Lung microvascular endothelial cell (primary cell): ENCODE results near the gene NKX1-1. TPM values are rescaled to one million over a fixed set of nuclear protein-coding genes. Genes with fewer than 3 reads are reported as not detected.

Experiments
- DNase-seq, 2 donors: peaks; one replicate each; pipeline versions ENCODE4 v3.0.0 to v3.0.0-alpha.2; 2010; ENCODE audit warnings: low read depth in 2 of 2
- total RNA-seq: library from RNA; depleted of rRNA; stranded (reverse); fragments of >200 nt; gene quantifications from 2 replicates; pipeline ENCODE4 v1.2.1, GENCODE V29; 2014

Gene NKX1-1
- total RNA-seq, 1 donor from 2014 or later: not detected

DNA sequence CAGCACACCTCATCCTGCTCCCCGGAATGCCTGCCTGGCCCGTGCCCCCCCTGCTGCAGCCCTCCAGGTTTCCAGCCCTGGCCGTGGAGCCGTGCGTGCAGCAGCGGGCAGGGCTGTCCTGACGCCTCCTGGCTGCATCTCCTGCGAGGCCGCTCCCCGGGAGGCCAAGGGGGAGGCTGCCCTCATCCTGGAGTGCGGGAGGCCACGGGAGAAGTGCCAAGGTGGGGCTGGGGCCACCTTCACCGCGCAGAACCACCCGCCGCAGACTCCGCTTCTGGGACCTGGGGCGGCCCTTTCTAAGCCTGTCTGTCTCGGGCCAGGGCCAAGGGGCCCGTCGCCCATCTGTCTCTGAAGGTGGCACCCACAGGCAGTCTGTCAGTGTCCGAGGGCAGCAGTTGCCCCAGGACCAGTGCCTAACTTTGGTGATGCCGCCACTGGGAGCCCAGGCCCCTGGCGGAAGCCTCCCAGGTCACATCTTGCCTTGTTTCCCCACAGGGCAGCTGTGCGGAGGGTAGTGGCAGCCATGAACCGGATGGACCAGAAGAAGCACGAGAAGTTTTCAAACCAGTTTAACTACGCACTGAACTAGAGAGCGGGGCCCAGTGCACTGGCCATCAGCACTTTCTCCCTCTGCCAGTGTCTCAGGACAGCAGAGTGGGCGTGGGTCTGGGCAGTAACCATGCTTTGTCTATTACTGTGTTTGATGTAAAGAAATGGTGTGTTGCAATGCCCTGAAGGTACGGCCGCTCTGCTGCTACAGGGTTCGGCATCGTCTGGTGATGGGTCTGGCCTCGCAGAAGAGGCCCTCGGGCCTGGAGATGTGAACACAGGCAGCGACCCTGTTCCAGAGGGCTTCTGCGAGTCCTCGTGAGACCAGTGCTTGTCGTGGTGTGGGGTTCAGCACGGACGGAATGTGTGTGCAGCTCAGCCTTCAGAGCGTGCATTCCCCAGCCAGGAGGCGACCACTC, 20.6 kb downstream of the NKX1-1 start:
- DNase-seq: no peak

DNA sequence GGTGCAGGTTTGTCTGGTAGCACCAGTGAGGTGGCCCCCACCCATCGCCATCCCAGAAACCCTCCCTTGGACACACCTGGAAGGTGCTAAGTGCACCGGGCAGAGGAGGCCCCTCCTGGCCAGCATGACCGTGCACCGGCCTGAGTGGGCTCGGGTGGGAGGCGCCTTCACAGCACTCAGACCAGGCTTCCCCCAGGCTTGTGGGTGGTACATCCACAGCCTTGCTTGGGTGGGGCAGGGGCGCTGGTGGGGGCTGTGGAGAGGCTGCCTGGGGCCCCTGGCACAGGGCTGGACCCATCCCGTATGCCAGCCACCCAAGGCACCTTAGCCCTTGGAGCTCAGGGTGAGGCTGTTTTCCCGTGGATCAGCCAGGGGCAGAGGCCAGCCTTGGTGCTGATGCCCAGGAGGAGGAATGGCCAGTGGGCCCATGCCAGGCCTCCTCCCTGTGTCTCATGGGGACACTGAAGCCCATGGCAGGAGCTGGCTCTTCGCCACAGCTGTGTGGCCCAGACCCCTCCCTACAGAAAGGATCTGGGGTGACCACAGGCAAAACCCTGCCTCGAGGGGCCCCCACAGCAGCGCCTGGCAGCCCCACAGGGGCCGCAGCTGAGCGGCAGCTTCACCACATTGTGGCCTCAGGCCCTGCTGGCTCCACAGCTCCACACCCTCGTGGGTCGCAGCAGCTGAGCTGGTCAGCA, 21.4 kb downstream of the NKX1-1 start:
- no peak for DNase-seq

DNA sequence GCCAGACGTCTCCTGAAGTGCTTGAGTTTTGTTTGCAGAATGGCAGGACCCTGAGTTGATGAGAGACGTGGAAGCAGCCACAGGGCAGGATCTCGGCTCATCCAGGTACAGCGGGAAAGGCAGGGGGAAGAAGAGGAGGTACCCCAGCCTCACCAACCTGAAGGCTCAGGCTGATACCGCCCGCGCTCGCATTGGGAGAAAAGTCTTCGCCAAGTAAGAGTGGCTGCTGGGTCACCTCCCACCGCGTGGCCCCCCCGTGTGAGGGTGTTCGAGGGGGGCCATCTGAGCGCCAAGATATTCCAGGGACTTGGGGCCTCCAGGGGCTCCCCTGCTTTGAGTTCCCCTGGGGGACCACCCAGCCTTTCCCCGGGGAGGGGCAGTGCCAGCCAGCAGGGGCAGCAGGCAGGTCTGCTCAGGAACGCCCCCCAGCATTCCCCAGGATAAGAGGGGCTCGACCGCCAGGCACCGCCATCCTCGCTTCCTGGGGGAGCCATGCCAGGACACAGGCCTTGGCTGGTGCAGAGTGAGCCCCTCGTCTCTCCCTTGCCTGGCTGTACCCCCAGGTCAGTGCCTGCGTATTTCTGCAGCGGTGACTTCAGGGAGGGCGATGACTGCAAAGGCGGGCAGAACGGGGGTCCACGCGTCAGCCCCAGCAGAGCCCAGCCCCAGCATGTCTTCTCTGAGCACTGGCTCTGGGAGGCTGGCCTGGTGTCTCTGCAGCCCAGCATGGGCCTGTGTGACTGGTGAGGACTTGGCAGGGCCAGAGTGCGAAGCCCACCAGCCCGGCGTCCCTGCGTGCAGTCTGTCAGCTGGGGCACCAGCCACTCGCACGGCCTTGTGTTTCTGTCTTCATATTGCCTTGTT, 22.3 kb downstream of the NKX1-1 start:
- DNase-seq: no peak

DNA sequence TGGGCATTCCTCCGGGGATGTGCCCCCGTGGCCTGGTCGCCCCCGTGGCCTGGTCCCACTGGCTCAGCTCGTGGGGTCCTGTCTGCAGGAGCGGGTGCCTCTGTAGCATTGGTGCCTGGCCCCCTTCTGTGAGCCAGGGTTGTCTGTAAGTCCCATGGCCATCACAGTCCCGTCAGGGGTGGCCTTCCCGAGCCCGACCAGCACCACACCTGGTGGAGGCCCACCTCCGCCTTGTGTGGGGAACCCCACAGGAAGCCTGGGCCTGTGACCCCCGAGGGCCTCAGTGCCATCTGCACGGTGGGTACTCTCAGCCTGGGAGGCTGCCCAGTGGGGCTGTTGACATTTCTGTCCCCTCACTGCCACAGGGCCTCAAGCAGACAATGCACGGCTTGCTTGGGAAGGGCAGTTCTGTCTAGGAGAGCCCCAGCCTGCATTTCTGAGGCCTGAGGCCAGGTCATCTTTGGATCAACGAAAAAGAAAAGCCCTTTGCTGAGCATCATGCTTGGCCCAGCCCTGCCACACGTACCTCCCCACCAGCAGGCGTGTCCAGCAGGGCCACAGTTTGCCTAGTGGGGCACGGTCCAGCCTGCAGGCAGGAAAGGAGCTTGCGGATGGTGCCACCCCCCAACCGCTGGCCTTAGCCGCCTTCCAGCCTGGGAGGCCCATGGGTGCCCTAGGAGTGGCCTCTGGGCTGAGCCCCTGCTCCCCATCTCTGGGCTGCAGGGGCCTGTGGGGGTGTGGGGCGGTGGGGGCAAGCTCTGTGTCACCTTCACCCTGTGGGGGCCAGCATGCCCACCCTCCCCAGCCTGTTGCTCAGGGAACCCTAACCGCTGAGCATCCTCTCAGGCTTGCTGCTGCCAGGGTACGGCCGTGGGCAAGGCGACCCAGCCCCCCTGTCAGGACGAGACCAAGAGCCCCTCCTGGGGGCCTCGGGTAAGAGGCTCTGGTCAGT, 23.2 kb downstream of the NKX1-1 start:
- DNase-seq: no peak

DNA sequence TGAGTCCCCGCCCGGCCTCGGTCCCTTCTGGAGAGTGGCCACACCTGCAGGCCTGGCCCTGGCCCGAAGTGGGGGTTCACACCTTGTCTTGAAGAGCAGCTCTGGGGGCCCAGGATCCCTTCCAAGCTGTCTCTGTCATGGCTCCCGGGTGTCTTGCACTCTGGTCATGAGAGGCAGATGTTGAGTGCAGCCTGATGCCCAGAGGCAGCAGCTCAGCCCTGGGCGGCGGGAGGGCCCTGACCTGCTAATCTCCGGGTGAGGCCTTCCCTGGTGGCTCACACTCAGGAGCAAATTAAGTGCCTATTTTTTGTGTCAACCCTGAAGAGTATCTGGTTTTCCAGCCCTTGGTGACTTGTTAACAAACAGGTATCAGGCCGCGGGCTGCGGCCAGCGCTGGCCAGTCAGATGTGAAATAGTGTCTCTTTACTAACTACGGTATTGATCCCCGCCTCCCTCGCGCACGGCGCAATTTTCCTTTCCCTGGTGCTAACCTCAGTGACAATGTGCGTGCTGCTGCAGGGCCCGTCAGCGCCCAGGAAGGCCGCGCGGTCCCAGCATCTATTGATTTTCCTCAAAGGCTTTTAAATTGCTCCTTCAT, 24.2 kb downstream of the NKX1-1 start:
- no peak for DNase-seq

DNA sequence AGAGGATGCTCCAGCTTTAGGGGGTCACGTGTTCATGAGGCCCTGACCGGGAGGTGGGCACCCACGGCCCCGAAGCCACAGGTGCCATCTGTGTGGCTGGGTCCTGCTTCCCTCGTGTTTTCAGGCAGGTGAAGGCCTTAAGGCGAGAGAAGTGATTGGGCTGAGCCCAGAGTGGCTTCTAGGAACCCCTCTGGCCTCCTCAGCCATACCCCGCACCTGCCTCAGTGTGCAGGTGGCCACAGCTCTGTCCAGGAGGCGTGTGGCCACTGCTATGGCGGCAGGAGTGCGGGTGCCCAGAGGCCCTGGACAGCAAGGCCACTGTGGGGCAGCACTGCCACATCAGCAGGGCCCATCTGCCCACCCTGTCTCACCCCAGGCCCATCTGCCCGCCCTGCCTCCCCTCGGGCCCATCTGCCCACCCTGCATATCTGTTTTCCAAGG, 25.0 kb downstream of the NKX1-1 start:
- DNase-seq: peak in 1 of 2 donors; percentile 23

DNA sequence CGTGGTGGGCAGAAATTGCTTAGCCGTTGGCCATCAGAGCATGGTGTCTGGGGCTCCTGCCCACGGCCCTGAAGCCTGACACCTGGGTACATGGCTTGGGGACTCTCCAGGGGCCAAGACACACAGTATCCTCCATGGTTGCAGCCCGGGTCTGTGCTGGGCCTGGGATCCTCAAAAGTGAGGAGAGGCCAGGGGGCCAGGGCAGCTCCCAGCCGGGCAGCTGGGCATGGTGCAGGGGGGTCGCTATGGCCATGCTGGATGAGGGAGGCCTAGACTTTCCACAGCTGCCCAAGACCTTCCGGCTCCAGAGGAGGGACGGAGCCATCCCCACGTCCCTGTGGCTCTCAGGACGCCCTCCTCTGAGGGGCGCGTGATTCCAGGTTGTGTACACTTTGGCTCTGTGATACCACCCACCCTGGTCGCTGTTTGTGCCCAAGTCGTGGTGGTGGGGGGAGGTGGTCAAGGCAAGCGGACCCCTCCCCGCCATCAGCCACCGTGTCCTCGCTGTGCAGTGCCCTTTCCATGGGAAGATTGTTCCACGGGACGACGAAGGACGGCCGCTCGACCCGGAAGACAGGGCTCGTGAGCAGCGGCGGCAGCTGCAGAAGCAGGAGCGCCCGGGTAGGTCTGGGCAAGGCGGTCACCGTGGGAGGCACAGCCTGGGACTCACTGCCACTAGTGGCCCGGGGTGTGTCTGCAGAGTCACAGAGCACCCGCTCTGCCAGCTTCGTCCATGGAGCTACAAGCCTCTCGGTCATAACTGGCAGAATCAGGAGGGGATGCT, 25.7 kb downstream of the NKX1-1 start:
- no peak for DNase-seq

DNA sequence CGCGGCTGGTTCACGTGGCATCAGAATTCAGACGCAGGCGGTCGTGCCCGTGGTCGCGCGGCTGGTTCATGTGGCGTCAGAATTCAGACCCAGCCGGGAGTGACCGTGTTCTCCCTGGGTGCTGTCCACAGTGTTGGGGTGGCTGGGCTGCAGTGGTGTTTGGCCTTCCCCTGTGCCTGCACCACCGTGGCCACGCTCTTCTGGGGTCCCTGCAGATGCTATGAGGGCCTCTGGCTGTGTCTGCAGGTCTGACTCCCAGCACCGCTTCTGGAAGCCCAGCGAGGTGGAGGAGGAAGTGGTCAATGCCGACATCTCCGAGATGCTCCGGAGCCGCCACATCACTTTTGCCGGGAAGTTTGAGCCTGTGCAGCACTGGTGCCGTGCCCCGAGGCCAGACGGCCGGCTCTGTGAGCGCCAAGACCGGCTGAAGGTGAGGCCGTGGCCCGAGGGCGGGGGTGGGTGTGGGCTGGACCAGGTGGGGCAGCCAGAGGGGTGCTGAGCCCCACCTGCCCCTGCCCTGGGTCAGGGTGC, 26.4 kb downstream of the NKX1-1 start:
- DNase-seq: no peak

DNA sequence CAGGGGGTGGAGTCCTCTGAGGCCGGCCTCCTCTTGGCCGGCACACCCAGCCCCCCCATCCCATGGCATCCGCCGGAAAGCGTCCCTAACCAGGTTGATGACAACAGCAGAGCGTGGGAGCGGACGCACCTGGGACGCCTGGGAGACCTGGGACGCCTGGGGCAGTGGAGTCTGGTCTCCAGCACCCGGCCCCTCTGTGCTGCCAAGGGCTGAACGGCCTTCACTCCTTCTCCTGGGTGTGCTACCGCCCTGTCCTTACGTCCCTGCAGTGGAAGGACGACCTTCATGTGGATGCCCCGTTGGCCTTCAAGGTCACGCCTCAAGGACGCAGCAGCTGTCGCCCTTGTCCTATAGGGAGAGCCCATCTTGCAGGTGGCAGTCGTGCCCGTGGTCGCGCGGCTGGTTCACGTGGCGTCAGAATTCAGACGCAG, 26.9 kb downstream of the NKX1-1 start:
- DNase-seq: no peak

DNA sequence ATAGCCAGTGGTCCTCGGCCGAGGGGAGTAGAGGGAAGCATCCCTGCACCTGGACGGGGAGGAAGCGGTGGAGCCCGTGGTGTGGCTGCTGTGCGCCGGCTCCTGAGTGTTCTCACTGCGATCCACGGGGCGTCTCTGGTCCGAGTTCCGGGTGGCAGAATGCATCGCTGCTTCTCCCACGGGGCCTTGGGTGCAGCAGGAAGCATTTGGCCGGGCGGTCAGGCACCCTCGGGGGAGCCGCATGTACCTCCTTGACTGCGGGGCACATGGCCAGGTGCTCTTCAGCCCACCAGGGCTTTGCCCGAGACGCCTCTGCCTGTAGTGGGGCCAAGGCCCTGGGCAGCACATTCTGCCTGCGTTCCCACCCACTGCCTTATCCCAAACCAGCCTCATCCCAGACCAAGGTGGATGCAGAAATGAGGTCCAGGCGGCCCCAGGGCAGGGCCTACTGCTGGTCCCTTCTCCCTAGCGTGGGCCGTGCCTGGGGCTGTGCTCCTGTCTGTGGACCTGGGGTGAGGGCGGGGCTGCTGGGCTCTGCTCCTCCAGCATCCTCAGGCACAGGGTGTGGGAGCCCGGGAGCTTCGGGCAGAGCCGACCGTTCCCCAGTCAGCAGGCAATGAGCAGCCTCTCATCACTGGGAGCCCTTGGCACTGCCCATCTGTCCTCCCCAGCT, 27.5 kb downstream of the NKX1-1 start:
- DNase-seq: no peak

DNA sequence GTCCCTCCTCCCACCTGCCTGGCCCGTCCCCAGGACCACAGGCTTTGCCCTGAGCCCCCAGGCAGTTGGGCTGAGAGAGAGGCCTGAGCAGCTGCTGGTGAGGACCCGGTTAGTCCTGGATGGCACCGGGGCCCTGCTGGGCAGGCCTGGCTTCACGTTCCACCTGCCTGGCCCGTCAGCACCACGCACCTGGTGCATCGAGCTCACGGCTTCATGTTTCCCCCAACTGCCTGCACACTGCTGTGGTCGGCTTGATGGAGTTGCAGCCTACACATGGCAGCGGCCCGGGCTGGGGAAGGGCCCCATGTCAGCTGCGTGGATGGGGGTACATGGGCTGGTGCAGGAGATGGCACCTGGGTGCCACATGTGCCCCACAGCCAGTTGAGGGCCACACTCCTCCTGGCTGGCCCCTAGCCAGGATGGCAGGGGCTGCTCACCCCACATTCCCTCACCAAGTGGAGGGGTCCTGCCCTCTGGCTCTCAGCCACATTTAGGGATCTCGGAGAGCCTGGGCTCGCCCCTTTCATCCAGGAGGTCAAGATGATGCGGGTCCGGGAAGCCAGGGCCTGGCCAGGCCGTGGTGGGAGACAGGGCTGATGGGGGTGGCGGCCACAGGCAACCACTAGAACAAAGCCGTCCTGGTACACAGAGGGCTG, 28.5 kb downstream of the NKX1-1 start:
- DNase-seq: no peak

DNA sequence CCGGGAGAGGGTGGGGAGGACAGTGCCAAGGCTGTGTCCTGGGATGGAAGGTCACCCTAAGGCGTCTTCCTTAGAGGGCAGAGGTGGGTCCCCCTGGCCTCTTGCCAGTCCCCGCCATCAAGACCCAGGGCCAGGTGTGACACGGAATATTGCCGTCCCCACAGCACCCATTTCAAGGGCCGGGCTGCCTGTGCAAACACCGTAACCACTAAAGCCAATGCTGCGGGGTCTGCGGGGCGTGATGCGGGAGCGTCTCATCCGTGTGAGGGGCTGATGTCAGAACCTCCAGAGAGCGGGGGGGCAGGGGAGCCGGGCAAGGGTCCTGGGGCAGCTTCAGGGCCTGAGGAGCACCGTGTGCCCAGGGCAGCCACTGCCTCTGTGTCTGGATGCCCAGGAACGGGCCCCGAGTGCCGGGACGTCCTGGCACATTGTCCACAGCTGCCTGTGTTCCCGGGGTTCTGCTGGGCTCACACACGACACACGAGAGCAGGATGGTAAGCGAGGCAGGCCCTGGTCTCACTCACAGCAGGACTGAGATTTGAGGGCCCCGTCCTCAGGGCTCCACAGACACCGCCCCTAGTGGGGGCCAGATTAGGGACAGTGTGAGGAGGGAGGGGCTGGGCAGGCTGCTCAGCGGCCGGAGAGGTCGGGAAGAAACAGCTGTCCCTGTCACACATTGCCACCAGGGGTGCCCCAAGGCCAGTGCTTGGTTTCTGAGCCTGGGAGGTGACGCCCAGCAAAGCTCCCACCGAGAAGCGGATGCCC, 29.2 kb downstream of the NKX1-1 start:
- no peak for DNase-seq

DNA sequence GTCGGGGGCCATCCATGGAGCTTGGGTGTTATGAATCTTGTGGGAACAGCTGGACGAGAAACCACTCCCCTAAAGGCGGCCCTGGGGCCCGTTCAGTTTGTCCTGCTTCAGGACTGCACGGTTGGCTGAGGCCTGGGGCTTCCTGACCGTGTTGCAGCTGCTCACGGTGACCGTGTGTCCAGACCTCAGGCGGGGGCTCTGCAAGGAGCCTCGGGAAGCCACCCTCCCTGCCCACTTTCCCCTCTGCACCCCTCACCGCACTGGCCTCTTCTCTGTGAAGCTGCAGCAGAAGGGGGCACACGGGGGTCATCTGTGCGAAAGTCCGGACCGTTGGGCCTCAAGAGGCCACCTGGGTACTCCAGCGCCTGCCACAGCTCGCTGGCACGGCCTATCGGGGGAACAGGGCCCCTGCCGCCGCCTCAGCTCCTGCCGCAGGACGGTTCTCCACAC, 29.8 kb downstream of the NKX1-1 start:
- DNase-seq: no peak

DNA sequence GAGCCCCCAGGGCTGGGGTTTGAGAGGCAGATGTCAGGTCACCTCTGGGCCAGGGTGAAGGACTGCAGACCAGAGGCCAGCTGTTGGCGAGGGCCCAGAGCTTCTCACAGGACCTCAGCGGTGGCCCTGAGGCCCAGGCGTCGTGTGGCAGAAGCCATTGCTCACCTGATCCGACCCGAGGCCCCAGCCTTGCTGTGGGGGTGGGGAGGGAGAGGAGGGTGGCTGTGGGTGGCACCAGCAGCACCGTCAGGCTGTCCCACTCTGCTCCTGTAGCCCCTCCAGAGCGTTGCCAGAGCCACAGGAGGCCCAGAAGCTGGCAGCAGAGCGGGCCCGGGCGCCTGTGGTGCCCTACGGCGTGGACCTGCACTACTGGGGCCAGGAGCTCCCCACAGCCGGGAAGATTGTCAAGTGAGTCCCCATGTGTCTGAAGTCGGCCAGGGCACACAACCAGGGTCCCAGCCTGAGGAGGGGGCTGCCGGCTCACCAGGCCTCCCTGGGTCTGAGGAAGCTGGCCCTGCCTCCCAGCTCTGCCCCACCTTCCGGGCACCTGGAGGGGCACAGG, 30.4 kb downstream of the NKX1-1 start:
- no peak for DNase-seq

DNA sequence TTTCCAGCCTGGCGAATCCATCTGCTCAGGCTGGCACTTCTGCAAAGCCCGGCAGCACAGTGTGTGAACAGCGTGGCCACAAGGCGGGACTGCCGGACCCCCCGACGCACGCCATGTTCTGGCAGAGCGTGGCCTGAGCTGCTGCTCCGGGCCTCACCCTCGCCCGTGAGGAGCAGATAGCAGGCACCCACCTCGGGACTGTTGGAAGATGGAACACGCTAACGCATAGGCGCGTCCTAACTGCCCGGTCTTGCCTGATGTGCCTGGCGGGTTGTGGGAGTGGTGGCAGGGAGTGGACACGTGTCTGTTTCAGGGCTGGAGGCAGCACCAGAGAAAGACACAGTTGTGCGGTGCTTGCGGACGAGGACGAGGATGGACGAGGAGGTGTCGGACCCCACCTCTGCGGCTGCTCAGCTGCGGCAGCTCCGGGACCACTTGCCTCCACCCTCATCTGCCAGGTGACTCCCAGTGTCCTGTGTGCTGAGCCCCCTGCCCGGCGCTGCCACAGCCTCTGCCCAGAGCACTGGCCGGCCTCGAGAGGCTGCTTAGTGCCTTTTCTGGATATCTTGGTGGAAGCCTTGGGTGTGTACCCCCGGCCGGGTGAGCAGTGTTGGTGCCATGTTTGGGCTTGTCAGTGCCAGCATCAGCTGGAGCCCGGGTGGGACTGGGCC, 31.1 kb downstream of the NKX1-1 start:
- no peak for DNase-seq

DNA sequence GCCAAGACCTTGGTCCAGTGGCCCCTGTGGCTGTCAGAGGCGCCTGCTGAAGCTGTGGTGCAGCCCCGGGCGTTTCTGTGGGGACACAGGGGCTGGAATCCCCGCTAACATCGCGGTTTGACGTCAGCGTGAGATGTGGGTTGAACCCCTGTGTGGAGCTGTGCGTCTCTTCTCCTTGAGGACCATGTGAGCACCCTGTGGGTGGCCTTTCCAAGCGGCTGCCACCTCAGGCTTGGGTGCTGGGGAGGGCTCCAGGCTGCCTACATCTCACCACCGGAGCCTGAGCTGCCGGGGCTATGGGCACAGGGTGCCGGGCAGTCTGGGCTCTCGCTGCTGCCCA, 31.6 kb downstream of the NKX1-1 start:
- DNase-seq: no peak
